ENCODE data around the gene MAP3K15.

GRCh38 chrX:19554786-19555185 lies 39.5 kb upstream of the MAP3K15 start:
- TF ChIP-seq CTCF (IDR thresholded peaks at IDR 0.05) (no peak), POLR2A (IDR thresholded peaks at IDR 0.05) (no peak)
